Natural killer cell (primary cell): ENCODE data around the gene PDCD5. TPM values are rescaled to one million over a fixed set of nuclear protein-coding genes. Genes with fewer than 3 reads are reported as not detected.
"Not testable (repeated sequence)": the region's sequence is repeated elsewhere in the genome, so short reads cannot be mapped to it uniquely, and the experiment has no call there.

Source experiments
- ATAC-seq, 3 donors: fragments of 150-1000 bp in 2 of 3; fragments of 200-7000 bp in 1 of 3; cut with Tn5 transposase; 1 replicate in 1 of 3; 2 replicates in 2 of 3; pipeline ENCODE4 v1.10.0; 2021; ENCODE audit warnings: mild to moderate bottlenecking in 2 of 3, moderate library complexity in 2 of 3
- DNase-seq, 2 donors: peaks; one replicate each; pipeline versions ENCODE4 v3.0.0 to v3.0.0-alpha.2; 2013 to 2021; ENCODE audit warnings: mixed read lengths in 1 of 2
- H3K27ac ChIP-seq: one replicate; pipeline ENCODE4 v1.5.1; 2013; ENCODE audit warnings: mild to moderate bottlenecking, low read length
- H3K27me3 ChIP-seq: one replicate; pipeline ENCODE4 v1.6.1; 2013; ENCODE audit warnings: low read length; ENCODE audit not compliant: control insufficient read depth, insufficient read depth
- H3K36me3 ChIP-seq: one replicate; pipeline ENCODE4 v1.6.1; 2013; ENCODE audit warnings: low read length; ENCODE audit not compliant: control insufficient read depth, insufficient read depth
- H3K4me1 ChIP-seq: one replicate; pipeline ENCODE4 v1.6.1; 2013; ENCODE audit warnings: low read length; ENCODE audit not compliant: control insufficient read depth, insufficient read depth
- H3K4me3 ChIP-seq: one replicate; pipeline ENCODE4 v1.5.1; 2013; ENCODE audit warnings: low read length
- H3K9me3 ChIP-seq: one replicate; pipeline ENCODE4 v1.6.1; 2013; ENCODE audit warnings: low read length; ENCODE audit not compliant: control insufficient read depth, insufficient read depth
- H3K27ac Mint-ChIP-seq, 2 donors: one replicate each; pipeline ENCODE4 v1.8.0; 2022; ENCODE audit warnings: mild to moderate bottlenecking in 2 of 2, mixed read lengths in 2 of 2, moderate library complexity in 1 of 2
- H3K27me3 Mint-ChIP-seq, 2 donors: one replicate each; pipeline ENCODE4 v1.8.0; 2022; ENCODE audit warnings: low read depth in 2 of 2, mixed read lengths in 2 of 2
- H3K36me3 Mint-ChIP-seq: one replicate; pipeline ENCODE4 v1.8.0; 2022; ENCODE audit warnings: mixed read lengths
- H3K4me1 Mint-ChIP-seq, 2 donors: one replicate each; pipeline ENCODE4 v1.8.0; 2022; ENCODE audit warnings: mixed read lengths in 2 of 2
- H3K4me3 Mint-ChIP-seq: one replicate; pipeline ENCODE4 v1.8.0; 2022; ENCODE audit warnings: mild to moderate bottlenecking, moderate library complexity, mixed read lengths
- H3K9me3 Mint-ChIP-seq, 2 donors: one replicate each; pipeline ENCODE4 v1.8.0; 2022; ENCODE audit warnings: mixed read lengths in 2 of 2
- CTCF ChIP-seq: fragments of 200-600 bp; IDR thresholded peaks from one replicate; pipeline ENCODE4 v1.8.0; 2022; ENCODE audit warnings: antibody characterized with exemption
- WGBS: methylation state at CpG from one replicate; pipeline ENCODE4 v1.1.7; 2013; ENCODE audit warnings: missing lambda C conversion rate; ENCODE audit not compliant: insufficient coverage; 5-methylcytosine and 5-hydroxymethylcytosine counted together
- intact Hi-C: fragments of 100-400 bp; cut with micrococcal nuclease; formaldehyde crosslinking; loops from one replicate; pipeline ENCODE4 v1.14.2; 2022
- total RNA-seq, 4 donors: library from RNA; stranded (reverse); fragments of 120-200 nt in 1 of 4; gene quantifications; one replicate each; pipeline versions ENCODE4 v1.2.3 to v1.2.4, GENCODE V29; 2013 to 2022

Gene PDCD5
- total RNA-seq, 3 donors from 2014 or later (not counting 1 experiment from before 2014, with no cell fraction given), result 24.5 to 29.7 (median 25.0) TPM

GRCh38 chr19:32539240-32539916 is 41.6 kb upstream of the PDCD5 start:
- 80% methylated on average over 12 of the region's 12 CpGs for WGBS
- H3K4me3 Mint-ChIP-seq, result no peak overlapping the region
- H3K27me3 Mint-ChIP-seq, result peaks cover 0 to 3% of the 10 kb centered on the region in 2 donors
- H3K36me3 ChIP-seq, result no peaks in the 10 kb centered on the region
- ATAC-seq (no peak), DNase-seq (no peak)
- H3K4me1 ChIP-seq, result no peaks in the 10 kb centered on the region
- no peaks in the 10 kb centered on the region for H3K36me3 Mint-ChIP-seq
- H3K9me3 Mint-ChIP-seq, result peaks cover 3 to 5% of the 10 kb centered on the region in 2 donors
- no peak overlapping the region for H3K27ac ChIP-seq
- no peak overlapping the region for H3K27ac Mint-ChIP-seq
- intact Hi-C loops, result no loop called here
- H3K27me3 ChIP-seq, result no peaks in the 10 kb centered on the region
- no peaks in the 10 kb centered on the region for H3K9me3 ChIP-seq
- peaks cover 13 to 18% of the 10 kb centered on the region in 2 donors for H3K4me1 Mint-ChIP-seq
- no peak overlapping the region for H3K4me3 ChIP-seq
- TF ChIP-seq CTCF, result no peak

GRCh38 chr19:32540621-32541020 is 40.4 kb upstream of the PDCD5 start:
- peaks cover 3 to 5% of the 10 kb centered on the region in 2 donors for H3K9me3 Mint-ChIP-seq
- 78% methylated on average over 3 of the region's 3 CpGs for WGBS
- H3K27me3 ChIP-seq, result no peaks in the 10 kb centered on the region
- H3K4me3 ChIP-seq, result no peak overlapping the region
- no peak overlapping the region for H3K4me3 Mint-ChIP-seq
- no peak overlapping the region for H3K27ac Mint-ChIP-seq
- H3K4me1 ChIP-seq, result no peaks in the 10 kb centered on the region
- no peaks in the 10 kb centered on the region for H3K36me3 ChIP-seq
- intact Hi-C loops, result no loop called here
- no peak overlapping the region for H3K27ac ChIP-seq
- H3K9me3 ChIP-seq, result no peaks in the 10 kb centered on the region
- no peak for DNase-seq
- no peak for TF ChIP-seq CTCF
- no peak for ATAC-seq
- peaks cover 13 to 18% of the 10 kb centered on the region in 2 donors for H3K4me1 Mint-ChIP-seq
- H3K27me3 Mint-ChIP-seq, result peaks cover 0 to 3% of the 10 kb centered on the region in 2 donors
- no peaks in the 10 kb centered on the region for H3K36me3 Mint-ChIP-seq

GRCh38 chr19:32541376-32541775 is 39.6 kb upstream of the PDCD5 start:
- DNase-seq, H3K27ac Mint-ChIP-seq, ATAC-seq, H3K27ac ChIP-seq, H3K4me1 ChIP-seq, H3K36me3 ChIP-seq, H3K9me3 ChIP-seq, intact Hi-C loops, H3K27me3 Mint-ChIP-seq, H3K27me3 ChIP-seq, H3K36me3 Mint-ChIP-seq, H3K4me3 ChIP-seq, H3K4me3 Mint-ChIP-seq, H3K9me3 Mint-ChIP-seq: not testable (repeated sequence)
- 94% methylated on average over 5 of the region's 5 CpGs for WGBS
- peaks cover 13 to 18% of the 10 kb centered on the region in 2 donors for H3K4me1 Mint-ChIP-seq

GRCh38 chr19:32542477-32543108 is 38.4 kb upstream of the PDCD5 start:
- H3K9me3 ChIP-seq, result no peaks in the 10 kb centered on the region
- intact Hi-C loops, result no loop called here
- no peak for ATAC-seq
- H3K4me3 ChIP-seq, result no peak overlapping the region
- no peak for TF ChIP-seq CTCF
- Mint-ChIP-seq H3K4me3 (no peak overlapping the region), H3K27me3 (peaks cover 0 to 5% of the 10 kb centered on the region in 2 donors), H3K4me1 (peaks cover 13 to 18% of the 10 kb centered on the region in 2 donors), H3K9me3 (peaks cover 3 to 5% of the 10 kb centered on the region in 2 donors), H3K36me3 (no peaks in the 10 kb centered on the region), H3K27ac (no peak overlapping the region)
- 87% methylated on average over 8 of the region's 8 CpGs for WGBS
- no peak for DNase-seq
- no peaks in the 10 kb centered on the region for H3K4me1 ChIP-seq
- no peaks in the 10 kb centered on the region for H3K27me3 ChIP-seq
- H3K36me3 ChIP-seq, result no peaks in the 10 kb centered on the region
- H3K27ac ChIP-seq, result no peak overlapping the region
